ENCODE data around the gene ARHGAP8. TPM values are rescaled to one million over a fixed set of nuclear protein-coding genes. Genes with fewer than 3 reads are reported as not detected.

The ARHGAP8 gene
- total RNA-seq, 1 donor from 2014 or later, result 18.1 TPM

- no peaks in the 10 kb centered on the region for H3K4me1 ChIP-seq
- intact Hi-C loops (cut with DNase I), result no loop called here
- ATAC-seq (no peak), DNase-seq (no peak)
- H3K27me3 ChIP-seq, result peaks cover 9% of the 10 kb centered on the region
- no peaks in the 10 kb centered on the region for H3K9me3 ChIP-seq
- TF ChIP-seq, protein P1, sequence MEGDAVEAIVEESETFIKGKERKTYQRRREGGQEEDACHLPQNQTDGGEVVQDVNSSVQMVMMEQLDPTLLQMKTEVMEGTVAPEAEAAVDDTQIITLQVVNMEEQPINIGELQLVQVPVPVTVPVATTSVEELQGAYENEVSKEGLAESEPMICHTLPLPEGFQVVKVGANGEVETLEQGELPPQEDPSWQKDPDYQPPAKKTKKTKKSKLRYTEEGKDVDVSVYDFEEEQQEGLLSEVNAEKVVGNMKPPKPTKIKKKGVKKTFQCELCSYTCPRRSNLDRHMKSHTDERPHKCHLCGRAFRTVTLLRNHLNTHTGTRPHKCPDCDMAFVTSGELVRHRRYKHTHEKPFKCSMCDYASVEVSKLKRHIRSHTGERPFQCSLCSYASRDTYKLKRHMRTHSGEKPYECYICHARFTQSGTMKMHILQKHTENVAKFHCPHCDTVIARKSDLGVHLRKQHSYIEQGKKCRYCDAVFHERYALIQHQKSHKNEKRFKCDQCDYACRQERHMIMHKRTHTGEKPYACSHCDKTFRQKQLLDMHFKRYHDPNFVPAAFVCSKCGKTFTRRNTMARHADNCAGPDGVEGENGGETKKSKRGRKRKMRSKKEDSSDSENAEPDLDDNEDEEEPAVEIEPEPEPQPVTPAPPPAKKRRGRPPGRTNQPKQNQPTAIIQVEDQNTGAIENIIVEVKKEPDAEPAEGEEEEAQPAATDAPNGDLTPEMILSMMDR (IDR thresholded peaks at IDR 0.05), result no peak
- H3K36me3 ChIP-seq, result no peaks in the 10 kb centered on the region
- H3K27ac ChIP-seq, result no peak overlapping the region
- no peak overlapping the region for H3K4me3 ChIP-seq
Measured at GRCh38 chr22:44822534-44822933, 70.2 kb downstream of the ARHGAP8 start.

- H3K9me3 ChIP-seq, result no peaks in the 10 kb centered on the region
- DNase-seq (no peak), ATAC-seq (no peak)
- H3K27me3 ChIP-seq, result peaks cover 9% of the 10 kb centered on the region
- no peak overlapping the region for H3K27ac ChIP-seq
- H3K4me3 ChIP-seq, result no peak overlapping the region
- no peaks in the 10 kb centered on the region for H3K4me1 ChIP-seq
- H3K36me3 ChIP-seq, result no peaks in the 10 kb centered on the region
- TF ChIP-seq, protein P1 (IDR thresholded peaks at IDR 0.05), result no peak
- intact Hi-C loops (cut with DNase I), result no loop called here
Measured at GRCh38 chr22:44823396-44823795, 71.0 kb downstream of the ARHGAP8 start.

- DNase-seq, result no peak
- Histone ChIP-seq H3K36me3 (no peaks in the 10 kb centered on the region), H3K27ac (no peak overlapping the region), H3K9me3 (no peaks in the 10 kb centered on the region), H3K4me1 (no peaks in the 10 kb centered on the region), H3K27me3 (peaks cover 9% of the 10 kb centered on the region), H3K4me3 (no peak overlapping the region)
- no peak for ATAC-seq
- TF ChIP-seq, protein P1 (IDR thresholded peaks at IDR 0.05), result no peak
- intact Hi-C loops (cut with DNase I), result no loop called here
Measured at GRCh38 chr22:44823806-44824205, 71.4 kb downstream of the ARHGAP8 start.

DNA sequence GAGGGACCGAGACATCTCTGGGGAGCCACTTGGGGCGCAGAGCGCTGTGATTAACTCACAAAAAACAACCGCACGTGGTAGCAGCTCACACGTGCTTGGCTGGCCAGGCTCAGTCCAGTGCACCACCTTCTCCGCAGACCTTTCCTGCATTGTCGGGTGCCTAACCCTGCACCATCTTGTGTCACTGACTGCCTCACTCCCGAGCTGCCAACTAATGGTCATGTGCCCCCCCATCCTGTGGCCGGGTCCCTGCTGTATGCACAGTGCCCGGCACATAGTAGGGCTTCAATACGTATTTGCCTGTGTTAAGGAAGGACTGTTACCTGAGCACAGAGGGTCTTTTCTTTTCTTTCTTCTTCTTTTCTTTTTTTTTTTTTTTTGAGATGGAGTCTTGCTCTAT is 71.9 kb downstream of the ARHGAP8 start:
- intact Hi-C loops (cut with DNase I), result no loop called here
- TF ChIP-seq, protein P1 (IDR thresholded peaks at IDR 0.05), result no peak
- H3K27ac ChIP-seq, result no peak overlapping the region
- ATAC-seq, result no peak
- no peaks in the 10 kb centered on the region for H3K9me3 ChIP-seq
- no peaks in the 10 kb centered on the region for H3K4me1 ChIP-seq
- no peak overlapping the region for H3K4me3 ChIP-seq
- H3K27me3 ChIP-seq, result peaks cover 9% of the 10 kb centered on the region
- no peaks in the 10 kb centered on the region for H3K36me3 ChIP-seq
- DNase-seq, result no peak

- no peaks in the 10 kb centered on the region for H3K36me3 ChIP-seq
- ATAC-seq, result no peak
- intact Hi-C loops (cut with DNase I), result no loop called here
- no peak overlapping the region for H3K4me3 ChIP-seq
- TF ChIP-seq, protein P1 (IDR thresholded peaks at IDR 0.05), result no peak
- no peaks in the 10 kb centered on the region for H3K4me1 ChIP-seq
- no peak overlapping the region for H3K27ac ChIP-seq
- H3K27me3 ChIP-seq, result peaks cover under 1% of the 10 kb centered on the region
- no peak for DNase-seq
- no peaks in the 10 kb centered on the region for H3K9me3 ChIP-seq
Measured at GRCh38 chr22:44825310-44826150, 73.2 kb downstream of the ARHGAP8 start.

All from upper lobe of right lung (tissue), 1 donor.